D341Med (cell line): ENCODE measurements around the gene MMD.
"Not testable (repeated sequence)": the region's sequence is repeated elsewhere in the genome, so short reads cannot be mapped to it uniquely, and the experiment has no call there.

ENCODE experiments used
- DNase-seq: peaks from one replicate; pipeline ENCODE4 v3.0.0; 2012; ENCODE audit warnings: low spot score

The MMD gene

GRCh38 chr17:55394357-55395021 lies 27.1 kb downstream of the MMD start:
- DNase-seq, result no peak

GRCh38 chr17:55391764-55392467 lies 29.7 kb downstream of the MMD start:
- no peak for DNase-seq

GRCh38 chr17:55391244-55391757 lies 30.3 kb downstream of the MMD start:
- DNase-seq, result no peak

GRCh38 chr17:55390364-55390977 lies 31.2 kb downstream of the MMD start:
- no peak for DNase-seq

- not testable (repeated sequence) for DNase-seq
Measured at GRCh38 chr17:55389715-55390114, 31.9 kb downstream of the MMD start.

GRCh38 chr17:55388842-55389241 lies 32.8 kb downstream of the MMD start:
- DNase-seq, result no peak

- no peak for DNase-seq
Measured at GRCh38 chr17:55386796-55387332, 34.8 kb downstream of the MMD start.

GRCh38 chr17:55384643-55385232 lies 36.9 kb downstream of the MMD start:
- DNase-seq, result no peak

- DNase-seq, result no peak
Measured at GRCh38 chr17:55383771-55384642, 37.6 kb downstream of the MMD start.

- no peak for DNase-seq
Measured at GRCh38 chr17:55381017-55381770, 40.4 kb downstream of the MMD start.

- DNase-seq, result no peak
Measured at GRCh38 chr17:55377671-55378275, 43.9 kb downstream of the MMD start.

GRCh38 chr17:55368706-55369105 lies 52.9 kb downstream of the MMD start:
- no peak for DNase-seq

GRCh38 chr17:55366020-55366481 lies 55.6 kb downstream of the MMD start:
- DNase-seq, result no peak

- DNase-seq, result no peak
Measured at GRCh38 chr17:55363033-55363432, 58.6 kb downstream of the MMD start.

GRCh38 chr17:55360971-55361370 lies 60.7 kb downstream of the MMD start:
- DNase-seq, result no peak

- peak; percentile 81 for DNase-seq
Measured at GRCh38 chr17:55356434-55357328, 65.0 kb downstream of the MMD start.

- peak; percentile 69 for DNase-seq
Measured at GRCh38 chr17:55354941-55355340, 66.7 kb downstream of the MMD start.

- no peak for DNase-seq
Measured at GRCh38 chr17:55354010-55354409, 67.6 kb downstream of the MMD start.

- DNase-seq, result no peak
Measured at GRCh38 chr17:55351226-55351625, 70.4 kb downstream of the MMD start.
